Testis (tissue), 2 donors: ENCODE data around the gene TTC28.

Experiments
- CTCF ChIP-seq, 3 experiments: fragments of 450-650 bp in 2 of 3; fragments of 200-600 bp in 1 of 3; sonication (generic) in 1 of 3; IDR thresholded peaks; one replicate each; pipeline ENCODE4 v1.5.1; 2016 to 2019; ENCODE audit warnings: antibody characterized with exemption in 3 of 3, mild to moderate bottlenecking in 2 of 3, moderate library complexity in 1 of 3
- POLR2A ChIP-seq: fragments of 450-650 bp; IDR thresholded peaks from one replicate; pipeline ENCODE4 v1.6.1; 2017; ENCODE audit warnings: antibody characterized with exemption, mild to moderate bottlenecking, moderate library complexity

- no peak for TF ChIP-seq CTCF (IDR thresholded peaks at IDR 0.05)
- TF ChIP-seq POLR2A, result no peak
These were observed 116.0 kb downstream of the TTC28 start for GRCh38 chr22:28563636-28564035.
